Right renal pelvis (tissue), 4 donors: Measurements from ENCODE around the gene MOCS3. TPM values are rescaled to one million over a fixed set of nuclear protein-coding genes. Genes with fewer than 3 reads are reported as not detected.
"Not testable (repeated sequence)": the region's sequence is repeated elsewhere in the genome, so short reads cannot be mapped to it uniquely, and the experiment has no call there.

Experiments
- DNase-seq, 4 donors: peaks; one replicate each; pipeline ENCODE4 v3.0.0-alpha.2; 2013; ENCODE audit warnings: low read depth in 4 of 4, low spot score in 3 of 4, missing footprints in 1 of 4
- polyA plus RNA-seq, 4 donors: library from polyadenylated mRNA; unstranded; fragments of 120-200 nt; gene quantifications; one replicate each; pipeline ENCODE4 v1.2.1, GENCODE V29; 2013; ENCODE audit not compliant: insufficient read length in 4 of 4

Gene MOCS3
- polyA plus RNA-seq, 4 donors: 5.2 to 5.8 (median 5.5) TPM

- peak; percentile 90 to 91 (median 91) for DNase-seq
Observed at GRCh38 chr20:50931306-50932015, 27.2 kb upstream of the MOCS3 start, which contains the start of gene ADNP. Gene ADNP, minus strand, starts transcription at chr20:50931437. Its CDS starts 27,441 bp downstream, at chr20:50903996.

- no peak for DNase-seq
Observed at GRCh38 chr20:50932016-50932485, 26.6 kb upstream of the MOCS3 start.

DNA sequence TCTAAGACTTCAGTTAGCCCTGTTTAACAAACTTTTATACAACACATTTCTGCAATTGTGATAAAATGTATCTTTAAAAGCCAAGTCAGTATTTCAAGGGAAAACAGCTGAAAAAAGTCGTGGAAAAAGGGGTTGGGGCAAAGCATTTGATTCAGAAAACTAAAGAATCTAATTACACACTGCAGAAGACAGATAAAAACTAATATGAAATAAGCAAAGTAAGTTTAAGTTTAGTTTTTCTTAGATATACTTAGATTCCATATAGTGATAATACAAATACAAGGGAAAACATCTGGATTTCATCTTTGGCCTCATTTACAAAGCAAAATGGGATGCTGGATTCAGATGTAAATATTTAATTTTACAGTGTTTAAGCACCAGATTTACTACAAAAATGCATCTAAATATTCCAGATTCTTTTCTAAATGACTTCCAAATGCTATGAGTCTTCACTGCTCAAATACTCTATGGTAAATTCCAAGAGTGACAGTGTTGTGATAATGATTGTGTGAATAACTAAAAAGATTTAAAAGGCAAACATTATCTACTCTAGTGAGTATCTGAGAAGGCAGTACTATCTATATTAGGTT is 25.8 kb upstream of the MOCS3 start:
- DNase-seq: no peak

DNA sequence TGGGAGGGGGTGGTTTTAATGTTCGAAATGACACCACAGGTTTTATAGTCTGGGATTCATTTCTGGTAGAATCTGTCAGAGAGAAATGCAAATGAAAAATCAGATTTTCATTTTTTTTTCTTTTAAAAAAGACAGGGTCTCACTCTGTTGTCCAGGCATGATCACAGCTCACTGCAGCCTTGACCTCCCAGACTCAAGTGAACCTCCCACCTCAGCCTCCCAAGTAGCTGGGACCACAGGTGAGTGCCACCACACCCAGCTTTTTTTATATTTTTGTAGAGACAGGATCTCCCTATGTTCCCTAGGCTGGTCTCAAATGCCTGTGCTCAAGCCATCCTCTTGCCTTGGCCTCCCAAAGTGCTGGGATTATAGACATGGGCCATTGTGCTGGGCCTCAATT is 25.0 kb upstream of the MOCS3 start:
- DNase-seq: no peak

DNA sequence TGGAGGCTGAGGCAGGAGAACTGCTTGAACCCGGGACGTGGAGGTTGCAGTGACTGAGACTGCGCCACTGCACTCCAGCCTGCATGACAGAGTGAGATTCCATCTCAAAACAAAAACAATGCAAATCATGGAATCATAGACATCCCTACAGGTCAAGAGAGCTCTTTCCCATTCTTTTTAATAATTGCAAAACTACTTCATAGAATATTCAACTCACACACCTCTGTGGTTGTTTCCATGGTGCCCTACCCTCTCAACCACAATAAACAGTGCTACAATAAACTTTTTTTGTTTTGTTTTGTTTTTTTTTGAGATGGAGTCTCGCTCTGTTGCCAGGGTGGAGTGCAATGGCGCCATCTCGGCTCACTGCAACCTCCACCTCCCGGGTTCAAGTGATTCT is 15.5 kb upstream of the MOCS3 start:
- DNase-seq: no peak

DNA sequence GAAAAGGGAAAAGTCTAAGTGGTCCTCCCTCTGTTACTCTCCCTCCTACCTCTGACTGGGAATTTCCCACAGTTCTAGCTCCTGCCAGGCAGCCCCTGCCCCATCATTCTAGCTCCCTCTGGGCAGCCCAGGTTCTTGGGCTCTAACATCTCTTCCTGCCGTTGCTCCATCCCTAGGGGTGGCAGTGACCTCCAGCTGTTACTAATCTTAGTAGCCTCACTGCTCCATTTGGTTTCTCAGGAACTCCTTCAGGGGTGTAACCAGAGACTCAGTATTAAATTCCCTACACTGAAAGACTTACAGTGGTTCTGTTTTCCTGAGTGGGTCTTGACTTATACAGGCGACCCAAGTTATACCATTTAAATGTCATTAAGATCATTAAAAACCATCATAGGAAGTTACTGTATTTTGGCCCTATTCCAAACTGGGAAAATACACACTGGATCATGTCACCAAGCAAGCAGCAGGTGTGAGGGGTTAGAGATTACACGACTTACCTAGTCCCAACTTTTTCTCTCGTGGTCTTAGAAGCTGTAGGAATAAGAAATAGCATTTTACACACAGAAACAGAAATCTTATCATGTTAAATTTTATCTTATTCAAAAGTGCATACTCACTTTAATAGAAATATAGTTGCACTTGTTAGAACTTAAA is 10.4 kb upstream of the MOCS3 start:
- no peak for DNase-seq

GRCh38 chr20:50953196-50953595 is 5.4 kb upstream of the MOCS3 start:
- DNase-seq: no peak

DNA sequence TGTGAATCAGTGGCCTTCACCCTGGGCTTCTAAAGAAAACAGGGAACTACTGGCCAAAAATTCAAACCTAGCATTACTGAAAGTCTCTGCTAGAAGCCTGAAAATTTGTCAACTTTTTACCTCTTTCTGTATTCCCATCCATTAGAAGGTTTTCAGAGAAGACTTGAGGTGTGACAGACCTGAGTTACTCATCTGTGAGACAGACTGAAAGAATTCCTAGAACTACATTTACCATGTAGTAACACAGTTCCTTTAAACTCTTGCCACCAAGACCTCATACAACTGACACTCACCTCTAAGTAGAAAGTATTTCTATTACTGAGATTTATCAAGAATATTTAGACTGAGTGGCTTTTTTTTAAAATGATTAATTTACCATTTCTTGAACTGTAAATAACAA is 4.8 kb upstream of the MOCS3 start:
- DNase-seq: no peak

GRCh38 chr20:50957276-50957675 is 1.3 kb upstream of the MOCS3 start:
- DNase-seq: no peak

DNA sequence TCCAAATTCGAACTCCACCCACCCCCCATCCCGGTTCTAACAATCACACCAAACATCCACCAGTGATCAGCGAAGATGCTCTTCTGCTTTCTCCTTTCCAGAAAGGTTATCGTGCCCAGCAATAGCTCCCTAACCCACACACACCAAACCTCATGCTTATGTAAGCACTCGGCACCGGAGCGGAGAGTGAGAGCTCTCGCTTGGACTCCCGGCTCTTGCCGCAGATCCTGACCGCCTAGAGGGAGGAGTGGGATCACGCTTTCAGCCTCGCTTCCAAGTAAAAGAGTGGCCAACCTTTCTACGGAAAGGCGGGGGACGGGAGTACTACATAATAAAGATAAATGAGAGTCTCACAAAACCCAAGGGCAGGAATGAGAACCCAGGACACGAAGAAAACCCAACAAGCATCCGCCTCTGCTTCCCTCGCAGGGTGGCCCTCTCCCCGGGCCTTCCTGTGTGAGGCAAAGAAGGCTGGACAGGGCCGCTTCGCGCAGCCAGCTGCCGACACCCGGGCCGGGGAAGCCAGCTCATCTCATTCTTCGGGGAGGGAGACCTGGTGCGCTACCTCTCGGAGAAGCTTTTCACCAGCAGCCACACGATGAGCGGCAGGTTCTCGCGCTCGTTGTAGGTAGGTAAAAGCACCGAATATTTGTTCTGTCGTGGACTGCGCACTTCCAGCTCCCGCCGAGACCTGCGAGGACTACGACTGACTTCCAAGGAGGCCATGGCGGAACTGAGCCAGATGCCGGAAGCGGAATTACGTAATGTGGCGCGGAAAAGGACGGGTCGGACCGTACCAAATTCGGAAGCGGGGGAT is 612 bp upstream of the MOCS3 start, which contains the start of gene DPM1:
Gene DPM1, minus strand, starts transcription at position 735 of the 817 bp plus-strand sequence. Its CDS starts 9 bp downstream, at position 726.
- peak in 2 of 4 donors; percentile 5 to 88 for DNase-seq

GRCh38 chr20:50959543-50960126 is 1.0 kb downstream of the MOCS3 start:
- DNase-seq: no peak

- DNase-seq: peak; percentile 18 to 58 (median 43)
Observed at GRCh38 chr20:50967586-50967985, 9.0 kb downstream of the MOCS3 start.

GRCh38 chr20:50968289-50968688 is 9.7 kb downstream of the MOCS3 start:
- no peak for DNase-seq

- DNase-seq: no peak
Observed at GRCh38 chr20:50969435-50969834, 10.8 kb downstream of the MOCS3 start.

DNA sequence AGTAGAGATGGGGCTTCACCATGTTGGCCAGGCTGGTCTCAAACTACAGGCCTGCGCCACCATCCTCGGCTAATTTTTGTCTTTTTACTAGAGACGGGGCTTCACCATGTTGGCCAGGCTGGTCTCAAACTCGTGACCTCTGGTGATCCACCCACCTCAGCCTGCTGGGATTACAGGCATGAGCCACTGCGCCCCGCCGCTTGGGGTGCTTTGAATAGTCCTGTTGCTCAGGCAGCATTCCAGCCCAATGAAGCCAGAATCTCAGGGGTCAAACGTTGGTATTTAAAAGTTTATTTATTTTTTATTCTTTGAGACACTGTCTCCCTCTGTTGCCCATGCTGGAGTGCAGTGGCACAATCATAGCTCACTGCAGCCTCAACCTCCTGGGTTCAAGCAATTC is 11.3 kb downstream of the MOCS3 start:
- DNase-seq: no peak

DNA sequence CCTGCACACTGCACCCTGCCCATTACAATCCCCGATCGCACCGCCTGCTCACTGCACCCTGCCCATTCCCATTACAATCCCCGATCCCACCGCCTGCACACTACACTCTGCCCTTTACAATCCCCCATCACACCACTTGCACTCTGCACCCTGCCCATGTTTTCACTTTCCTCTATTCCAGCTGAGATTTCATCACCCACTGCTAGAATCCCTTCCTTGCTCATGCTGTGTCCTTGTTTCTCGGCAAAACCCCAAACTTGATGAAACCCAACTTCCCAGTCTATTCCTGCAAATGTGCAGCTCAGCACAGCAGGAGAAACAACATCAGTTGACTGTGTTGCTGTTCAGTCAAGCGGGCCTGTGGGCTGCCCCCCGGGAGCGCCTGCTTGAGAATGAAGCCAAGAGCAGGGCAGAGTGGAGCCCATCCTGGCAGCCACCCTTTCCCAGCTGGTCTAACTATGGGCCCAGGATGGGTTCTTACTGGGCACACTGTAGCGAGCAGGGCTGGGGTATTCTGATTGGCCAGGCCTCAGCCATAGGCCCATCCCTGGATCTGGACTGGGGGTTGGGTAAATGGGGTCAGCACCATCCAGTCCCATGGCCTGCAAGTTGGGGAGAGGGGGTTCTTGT is 17.2 kb downstream of the MOCS3 start:
- DNase-seq: no peak

DNA sequence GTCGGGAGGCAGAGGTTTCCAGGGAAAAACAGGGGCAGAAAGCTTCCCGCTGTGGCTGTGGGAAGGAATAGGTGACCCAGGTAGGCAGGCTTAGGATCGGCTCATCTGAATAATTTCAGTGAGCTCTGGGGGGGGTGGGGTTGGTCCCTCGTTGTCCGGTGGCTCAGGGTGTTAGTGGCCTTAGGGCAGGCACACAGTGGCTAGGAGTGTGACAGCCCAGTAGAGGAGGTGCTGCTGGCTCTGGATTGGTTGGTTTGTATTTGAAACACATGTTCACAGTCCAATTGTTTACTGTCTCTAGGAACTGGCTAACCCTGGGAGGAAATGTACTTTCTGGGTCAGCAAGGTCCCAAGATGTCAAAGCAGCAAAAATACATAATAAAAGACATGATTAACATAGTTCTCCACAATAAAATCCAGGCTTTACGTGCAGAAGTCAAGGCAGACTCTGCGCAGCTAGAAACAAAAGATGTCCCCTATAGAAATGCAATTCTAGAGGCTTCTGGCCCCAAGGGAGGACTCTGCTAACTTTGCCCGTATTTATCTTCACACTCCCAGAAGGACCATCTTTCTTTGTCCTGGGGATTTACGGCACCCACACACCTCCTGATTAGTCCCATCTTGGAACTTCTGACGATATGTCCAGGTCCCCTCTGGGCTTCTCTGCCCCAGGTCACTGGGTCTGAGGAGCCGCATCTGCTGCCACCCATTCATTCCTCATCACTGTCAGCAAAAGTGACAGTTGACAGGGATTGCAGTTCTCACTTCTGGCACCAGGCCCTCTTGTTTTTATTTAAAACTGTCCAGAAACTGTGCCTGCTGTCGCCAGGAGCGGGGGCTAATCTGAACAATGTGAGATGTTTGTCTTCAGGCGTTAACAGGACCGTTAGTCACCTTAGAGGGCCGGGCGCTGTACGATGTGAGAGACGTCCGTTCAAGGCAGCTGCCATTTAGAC is 18.7 kb downstream of the MOCS3 start:
- no peak for DNase-seq

- not testable (repeated sequence) for DNase-seq
Observed at GRCh38 chr20:50978533-50978932, 19.9 kb downstream of the MOCS3 start.
